Inflammatory macrophage (primary cell): Measurements from ENCODE around the gene HK1.
"Not testable (repeated sequence)": the region's sequence is repeated elsewhere in the genome, so short reads cannot be mapped to it uniquely, and the experiment has no call there.

Source experiments
- DNase-seq, 2 donors: peaks; one replicate each; pipeline ENCODE4 v3.0.0-alpha.2; 2020 to 2022

HK1 gene

DNA sequence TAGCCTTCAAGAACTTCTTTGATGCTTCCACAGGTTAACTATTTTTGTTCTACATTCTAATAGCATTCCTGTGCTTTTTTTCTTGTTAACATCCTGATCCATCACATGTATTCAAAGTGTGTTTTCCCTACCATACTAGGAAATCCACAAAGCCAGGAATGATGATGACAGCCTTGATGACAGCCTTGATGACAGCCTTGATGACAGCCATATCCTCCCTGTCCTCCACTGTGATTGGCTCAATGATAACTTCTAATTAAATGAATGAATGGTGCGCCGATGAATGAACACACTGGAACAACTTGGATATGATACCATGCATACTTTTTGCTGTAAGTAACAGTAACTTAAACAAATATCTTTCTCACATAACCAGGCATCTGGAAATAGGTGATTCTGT is 146.7 kb downstream of the HK1 start:
- DNase-seq: no peak

DNA sequence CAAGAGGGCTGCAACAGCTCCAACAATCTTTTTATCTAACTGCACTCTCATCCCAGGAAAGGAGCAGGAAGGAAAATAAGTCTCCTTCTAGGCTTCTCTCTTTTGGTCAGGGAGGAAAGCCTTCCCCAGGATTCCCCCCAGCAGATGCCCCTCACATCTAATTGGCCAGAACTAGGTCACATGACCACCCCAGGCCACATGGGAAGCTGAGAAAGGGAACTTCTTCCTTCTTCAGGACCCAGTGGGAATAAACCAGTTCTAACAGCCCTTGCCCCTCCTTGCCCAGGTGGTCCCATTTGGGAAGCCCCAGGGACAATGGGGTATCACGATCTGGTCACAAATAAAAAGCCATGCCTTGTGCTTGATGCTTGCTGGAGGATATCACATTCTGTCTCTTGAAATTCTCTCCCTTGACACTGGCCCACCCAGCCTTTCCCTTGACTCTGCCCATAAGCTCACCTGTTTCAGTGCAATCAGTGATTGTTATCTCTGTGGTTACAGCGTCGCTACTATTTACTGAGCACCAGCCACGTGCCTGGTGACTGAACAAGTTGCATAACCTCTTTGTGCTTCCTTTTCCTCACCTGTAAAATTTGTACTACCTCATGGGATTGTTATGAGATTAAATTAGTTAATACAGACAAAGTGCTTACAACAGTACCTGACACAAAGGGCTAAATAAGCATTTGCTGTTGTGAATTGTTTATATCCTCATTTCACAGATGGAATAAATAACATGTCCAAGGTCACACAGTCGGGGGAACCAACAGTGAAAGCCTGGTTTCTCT is 147.4 kb downstream of the HK1 start:
- DNase-seq: no peak

DNA sequence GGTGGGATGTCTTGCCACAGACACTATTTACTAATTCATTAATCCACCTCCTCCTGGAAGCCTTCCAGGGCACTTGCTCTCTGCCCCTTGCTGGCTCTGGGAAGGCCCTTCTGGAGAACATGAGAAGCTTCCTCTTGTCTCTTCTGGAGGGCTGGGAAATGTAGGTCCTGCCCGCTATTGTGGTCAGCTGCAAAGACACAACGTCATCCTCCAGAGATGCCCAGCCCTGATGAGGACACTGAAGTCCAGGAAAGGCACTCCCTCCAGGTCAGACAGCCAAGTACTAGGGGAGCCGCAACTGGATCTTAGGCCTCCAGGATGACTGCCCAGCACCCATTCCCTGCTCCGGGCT is 148.1 kb downstream of the HK1 start:
- no peak for DNase-seq

DNA sequence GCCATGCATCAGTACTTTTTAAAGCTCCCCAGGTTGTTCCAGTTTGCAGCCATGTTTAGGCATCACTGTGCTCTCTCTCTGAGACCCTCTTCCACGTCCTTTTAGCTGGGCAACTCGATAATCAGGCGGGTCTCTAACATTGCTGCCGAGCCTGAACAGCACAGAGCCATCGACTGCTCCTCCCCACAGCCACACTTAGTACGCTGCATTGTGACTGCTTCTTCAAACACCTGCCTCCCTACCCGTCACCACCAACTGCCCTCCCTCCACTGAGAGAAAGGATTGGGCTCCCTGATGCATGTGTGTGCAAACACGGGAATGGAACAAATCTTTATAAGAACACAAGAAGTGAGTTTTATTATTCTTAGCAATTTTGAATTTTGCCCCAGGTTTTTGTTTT is 149.9 kb downstream of the HK1 start:
- no peak for DNase-seq

DNA sequence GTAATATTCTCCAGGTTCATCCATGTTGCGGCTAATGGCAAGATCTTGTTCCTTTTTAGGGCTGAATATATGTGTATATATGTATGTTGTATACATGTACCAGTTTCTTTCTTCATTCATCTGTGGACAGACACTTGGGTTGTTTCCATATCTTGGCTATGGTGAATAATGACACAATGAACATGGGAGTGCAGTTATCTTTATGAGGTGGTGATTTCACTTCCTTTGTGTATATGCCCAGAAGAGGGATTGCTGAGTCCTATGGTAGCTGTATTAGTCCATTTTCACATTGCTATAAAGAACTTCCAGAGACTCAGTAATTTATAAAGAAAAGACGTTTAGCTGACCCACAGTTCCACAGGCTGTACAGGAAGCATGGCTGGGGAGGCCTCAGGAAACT is 155.9 kb downstream of the HK1 start:
- DNase-seq: no peak

DNA sequence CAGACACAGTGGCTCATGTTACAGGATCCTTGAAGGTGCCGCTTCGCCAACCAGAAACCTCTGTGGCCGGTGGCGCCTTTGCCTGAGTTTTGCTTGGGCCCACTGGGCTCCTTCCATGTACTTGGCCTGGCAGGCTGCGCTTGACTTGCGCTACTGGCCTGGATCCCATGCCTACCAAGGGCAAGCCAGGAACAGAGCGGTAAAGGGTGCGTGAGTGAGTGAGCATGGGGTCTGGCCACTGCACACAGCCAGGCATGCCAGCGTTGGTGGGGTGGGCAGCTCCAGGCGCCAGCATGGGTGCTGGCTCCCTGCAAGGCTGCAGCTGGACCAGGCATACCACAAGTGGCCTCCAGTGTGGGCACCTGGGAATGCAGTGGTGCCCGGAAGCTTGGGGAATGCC is 156.6 kb downstream of the HK1 start:
- DNase-seq: no peak

DNA sequence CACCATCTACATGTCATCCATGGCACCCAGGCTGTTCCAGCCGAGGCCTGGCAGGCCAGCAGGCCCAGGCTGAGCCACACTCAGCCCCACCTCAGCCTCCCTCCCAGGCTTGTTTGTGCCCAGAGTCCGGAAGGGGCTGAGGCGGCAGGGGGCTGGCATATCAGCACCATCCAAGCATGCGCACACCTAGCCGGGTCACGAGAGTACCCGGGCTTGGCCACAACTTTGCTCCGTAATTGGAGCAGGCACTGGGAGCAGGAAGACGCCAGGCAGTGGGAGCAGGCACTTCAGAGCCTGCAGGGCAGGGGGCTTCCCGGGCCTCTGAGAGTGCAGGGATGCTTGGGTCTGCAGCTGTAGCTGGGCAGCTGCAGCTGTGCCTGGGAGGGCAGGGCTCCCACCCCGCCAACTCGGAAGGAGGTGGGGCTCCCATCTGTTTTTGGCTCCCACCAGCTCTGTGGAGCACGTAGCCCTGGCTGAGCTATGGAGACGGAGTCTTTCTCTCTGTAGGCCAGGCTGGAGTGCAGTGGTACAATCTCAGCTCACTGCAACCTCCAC is 157.7 kb downstream of the HK1 start:
- DNase-seq: no peak

DNA sequence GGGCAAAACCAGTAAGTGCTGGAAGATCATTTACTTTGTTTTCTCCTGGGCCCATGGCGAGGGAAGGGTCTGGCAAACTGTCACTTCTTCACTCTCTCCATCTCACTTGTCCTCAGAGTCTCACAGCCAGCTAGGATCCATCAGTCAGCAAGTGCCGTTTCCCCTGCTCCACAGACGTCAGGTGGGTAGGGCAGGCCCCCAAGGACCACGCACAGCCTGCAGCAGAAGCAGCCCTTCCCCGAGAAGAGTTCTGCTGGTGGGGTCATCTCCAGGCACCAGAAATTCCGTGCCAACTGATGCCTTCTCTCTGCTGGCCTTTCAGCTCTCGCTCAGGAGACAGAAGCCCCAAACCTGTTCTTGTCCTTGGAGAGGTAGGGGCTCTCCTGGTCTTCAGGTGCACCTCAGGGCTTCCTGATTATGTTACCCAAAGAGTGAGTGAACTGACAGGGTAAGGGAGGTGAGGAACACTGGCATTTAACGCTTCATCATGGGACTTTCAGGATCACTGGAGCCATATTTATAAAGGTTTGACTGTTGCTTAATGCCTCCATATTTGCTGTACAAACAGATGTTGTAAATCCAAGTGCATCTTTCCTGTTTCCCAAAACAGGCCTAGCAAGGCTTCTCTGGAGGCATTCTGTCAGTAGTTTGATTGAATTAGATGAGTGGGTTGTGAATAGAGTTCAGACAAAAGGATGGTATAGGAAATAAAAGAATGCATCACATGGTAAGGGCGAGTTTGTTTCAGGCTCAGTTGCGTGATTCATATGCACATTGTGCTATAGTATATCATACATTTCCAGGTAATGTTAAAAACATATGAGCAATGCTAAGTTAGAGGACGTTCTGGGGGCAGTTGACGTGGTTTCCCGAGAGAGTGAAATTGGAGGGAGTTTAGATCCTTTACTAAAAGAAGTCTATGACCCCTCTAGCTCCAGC is 159.3 kb downstream of the HK1 start:
- DNase-seq: no peak

DNA sequence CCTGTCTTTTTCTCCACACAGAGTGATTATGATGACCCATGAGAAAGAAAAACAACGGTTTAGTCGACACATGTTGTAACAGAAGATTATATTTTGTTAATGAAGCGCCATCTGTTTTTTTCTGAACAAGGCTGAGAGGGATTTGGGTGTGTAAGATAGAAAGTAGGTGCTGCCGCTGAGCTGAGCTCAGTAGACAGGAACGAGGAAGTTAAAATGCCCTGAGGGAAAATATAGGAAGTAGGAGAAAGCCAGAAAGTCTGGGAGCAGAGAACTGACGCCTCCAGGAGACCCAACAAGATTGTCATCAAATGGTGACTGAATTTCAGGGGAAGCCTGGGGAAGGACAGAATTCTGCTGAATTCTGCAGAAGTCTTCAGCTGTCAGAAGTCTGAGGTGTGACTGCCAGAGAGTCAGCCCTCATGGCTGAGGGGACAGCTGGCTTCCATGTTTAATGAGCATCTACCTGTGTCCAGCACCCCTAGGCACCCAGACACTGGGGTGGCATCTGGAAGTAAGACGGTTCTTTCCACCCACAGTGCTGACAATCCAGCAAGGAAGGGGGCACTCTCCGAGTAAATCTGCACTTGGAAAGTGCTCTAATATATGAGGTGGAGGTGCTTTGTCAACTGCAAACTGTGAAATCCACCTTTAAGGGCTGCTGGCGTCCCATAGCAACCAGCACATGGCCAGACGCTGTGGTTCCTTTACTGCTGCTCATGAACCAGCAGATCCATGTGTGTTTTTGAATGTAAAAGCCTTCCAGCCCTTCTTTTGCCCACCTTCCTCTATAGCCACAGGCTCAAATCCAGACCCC is 160.4 kb downstream of the HK1 start:
- peak; percentile 76 to 86 for DNase-seq

DNA sequence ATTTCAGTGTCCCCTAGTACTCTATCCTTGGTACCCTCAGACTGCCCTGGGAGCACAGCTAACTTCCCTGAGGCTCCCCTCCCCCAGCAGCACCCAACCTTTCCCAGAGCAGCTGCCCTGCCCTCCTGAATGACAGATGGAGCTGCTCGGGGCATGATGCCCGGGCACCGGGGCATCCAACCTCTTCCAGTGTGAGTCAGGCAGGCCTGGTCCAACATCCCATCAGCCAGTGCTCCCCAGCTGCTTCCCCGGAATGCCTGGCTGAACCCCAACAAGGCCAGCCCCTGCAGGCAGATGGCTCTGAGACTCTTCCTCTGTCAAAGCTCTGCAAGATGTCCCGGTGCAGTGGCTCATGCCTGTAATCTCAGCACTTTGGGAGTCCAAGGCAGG is 161.0 kb downstream of the HK1 start:
- no peak for DNase-seq

DNA sequence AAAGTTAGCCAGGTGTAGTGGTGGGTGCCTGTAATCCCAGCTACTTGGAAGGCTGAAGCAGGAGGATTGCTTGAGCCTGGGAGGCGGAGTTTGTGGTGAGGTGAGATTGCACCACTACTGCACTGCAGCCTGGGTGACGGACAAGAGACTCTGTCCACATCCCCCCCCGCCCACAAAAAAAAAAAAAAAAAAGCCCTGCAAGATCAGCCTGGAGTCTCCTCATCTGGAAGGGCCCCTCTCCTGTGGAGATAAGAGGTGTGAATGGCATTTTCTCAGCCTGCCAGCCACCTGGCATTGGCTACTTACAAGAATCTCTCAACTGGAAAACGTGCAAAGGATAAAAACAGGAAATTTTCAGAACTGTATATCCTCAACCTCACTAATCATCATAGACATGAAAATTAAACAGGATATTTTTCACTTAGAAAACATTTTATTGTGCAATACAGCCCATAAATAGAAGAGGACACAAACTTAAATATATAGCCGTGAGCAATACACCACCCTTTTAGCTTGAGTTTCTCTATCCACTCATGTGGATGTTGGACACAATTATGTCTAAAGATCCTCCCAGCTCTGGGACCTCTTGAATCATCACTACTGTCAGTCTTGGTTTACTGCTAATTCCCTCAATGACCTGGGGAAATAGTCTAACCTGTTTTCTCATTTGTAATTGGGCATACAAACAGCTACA is 161.7 kb downstream of the HK1 start:
- peak; percentile 83 to 88 for DNase-seq

DNA sequence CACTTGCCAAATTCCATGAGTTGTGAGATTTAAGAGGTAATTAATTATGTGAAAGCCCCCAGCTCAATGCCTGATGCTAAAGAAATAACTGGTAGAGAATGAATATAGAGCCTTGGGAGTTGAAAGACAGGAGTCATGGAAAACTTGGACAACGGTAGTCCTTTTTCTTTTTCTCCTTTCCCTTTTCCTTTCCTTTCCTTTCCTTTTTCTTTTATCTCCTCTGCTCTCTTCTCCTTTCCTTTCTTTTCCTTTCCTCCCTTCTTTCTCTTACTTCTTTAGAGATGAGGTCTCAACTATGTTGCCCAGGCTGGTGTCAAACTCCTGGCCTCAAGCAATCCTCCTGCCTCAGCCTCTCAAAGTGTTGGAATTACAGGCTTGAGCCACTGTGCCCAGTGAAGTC is 165.1 kb downstream of the HK1 start:
- no peak for DNase-seq

DNA sequence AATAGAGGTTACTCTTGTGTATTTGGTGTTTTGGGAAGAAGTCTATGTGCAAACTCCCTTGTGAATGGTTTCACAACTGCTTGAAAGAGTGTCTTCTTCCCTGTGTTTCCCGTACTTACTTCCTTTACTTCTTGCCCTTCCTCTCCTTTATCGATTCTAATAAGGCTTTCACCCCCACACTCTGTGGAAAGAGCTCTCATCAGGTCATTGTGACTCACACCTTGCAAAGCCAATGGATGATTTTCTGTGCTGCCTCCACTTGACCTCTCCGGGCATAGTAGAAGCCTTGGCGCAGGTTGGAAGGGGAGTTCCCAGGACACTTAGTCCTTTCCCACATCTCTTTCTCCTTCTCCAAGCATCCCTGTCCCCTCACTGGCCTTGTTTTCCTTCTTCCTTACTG is 166.7 kb downstream of the HK1 start:
- DNase-seq: peak; percentile 41 to 58

DNA sequence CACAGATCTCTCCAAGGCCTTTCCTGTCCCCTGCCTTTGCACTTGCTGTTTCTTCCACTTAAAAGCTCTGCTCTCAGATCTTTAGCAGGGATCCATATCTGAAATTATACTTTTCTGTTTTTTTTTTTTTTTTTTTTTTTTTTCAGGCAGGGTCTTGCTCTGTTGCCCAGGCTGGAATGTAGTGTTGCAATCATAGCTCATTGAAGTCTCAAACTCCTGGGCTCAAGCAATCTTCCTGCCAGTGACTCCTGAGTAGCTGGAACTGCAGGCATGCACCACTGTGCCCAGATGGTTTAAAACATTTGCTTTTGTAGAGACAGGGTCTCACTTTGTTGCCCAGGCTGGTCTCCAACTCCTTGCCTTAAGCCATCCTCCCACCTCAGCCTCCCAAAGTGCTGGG is 167.9 kb downstream of the HK1 start:
- no peak for DNase-seq

DNA sequence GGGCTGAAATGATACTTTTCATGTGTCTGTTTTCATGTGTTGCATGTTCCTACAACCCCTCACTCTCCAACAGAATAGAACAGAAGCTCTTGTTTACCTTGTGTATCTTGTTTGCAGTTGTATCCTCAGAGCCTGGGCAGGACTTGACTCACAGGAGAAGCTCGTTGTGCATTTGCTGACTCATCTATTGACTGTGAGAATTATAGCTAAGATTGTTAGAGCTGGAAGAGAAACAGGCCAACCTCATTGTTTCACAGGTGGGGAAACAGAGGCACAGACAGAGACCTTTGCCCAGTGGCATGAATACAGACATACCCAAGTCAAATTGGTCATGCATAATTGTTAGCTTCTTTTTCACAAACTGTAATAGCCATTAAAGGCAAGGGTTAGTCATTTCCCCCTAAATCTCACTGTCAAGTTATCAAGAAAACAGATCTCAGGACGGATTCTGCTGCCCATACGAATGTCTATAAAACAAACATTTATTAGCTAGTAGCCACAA is 168.4 kb downstream of the HK1 start:
- DNase-seq: no peak

DNA sequence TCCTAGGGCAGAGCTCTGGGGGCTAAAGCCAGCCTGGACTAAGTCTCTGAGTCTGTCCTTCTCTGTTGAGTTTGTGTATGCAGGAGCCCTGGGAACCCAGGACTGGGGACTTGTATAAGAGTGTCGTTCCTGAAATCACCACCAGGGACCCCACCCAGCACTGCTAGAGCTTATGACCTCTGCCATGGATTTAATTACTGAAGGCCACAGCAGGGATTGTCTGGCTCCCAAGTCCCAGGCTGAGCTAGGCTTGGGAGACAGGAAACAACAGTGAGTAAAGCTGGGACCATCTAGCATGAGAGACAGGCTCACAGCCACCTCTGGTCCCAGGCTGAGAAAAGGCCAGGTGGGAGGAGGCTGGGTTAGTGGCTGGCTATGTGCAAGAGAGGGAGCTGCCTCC is 171.5 kb downstream of the HK1 start:
- DNase-seq: peak; percentile 72

DNA sequence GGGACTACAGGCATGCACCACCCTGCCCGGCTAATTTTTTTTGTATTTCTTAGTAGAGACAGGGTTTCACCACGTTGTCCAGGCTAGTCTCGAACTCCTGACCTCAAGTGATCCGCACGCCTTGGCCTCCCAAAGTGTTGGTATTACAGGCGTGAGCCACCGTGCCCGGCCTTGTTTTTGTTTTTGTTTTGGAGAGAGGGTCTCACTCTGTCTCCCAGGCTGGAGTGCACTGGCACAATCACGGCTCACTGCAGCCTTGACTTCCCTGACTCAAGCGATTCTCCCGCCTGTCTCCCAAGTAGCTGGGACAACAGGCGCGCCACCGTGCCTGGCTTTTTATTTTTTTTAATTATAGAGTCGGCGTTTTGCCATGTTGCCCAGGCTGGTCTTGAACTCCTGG is 172.1 kb downstream of the HK1 start:
- not testable (repeated sequence) for DNase-seq

DNA sequence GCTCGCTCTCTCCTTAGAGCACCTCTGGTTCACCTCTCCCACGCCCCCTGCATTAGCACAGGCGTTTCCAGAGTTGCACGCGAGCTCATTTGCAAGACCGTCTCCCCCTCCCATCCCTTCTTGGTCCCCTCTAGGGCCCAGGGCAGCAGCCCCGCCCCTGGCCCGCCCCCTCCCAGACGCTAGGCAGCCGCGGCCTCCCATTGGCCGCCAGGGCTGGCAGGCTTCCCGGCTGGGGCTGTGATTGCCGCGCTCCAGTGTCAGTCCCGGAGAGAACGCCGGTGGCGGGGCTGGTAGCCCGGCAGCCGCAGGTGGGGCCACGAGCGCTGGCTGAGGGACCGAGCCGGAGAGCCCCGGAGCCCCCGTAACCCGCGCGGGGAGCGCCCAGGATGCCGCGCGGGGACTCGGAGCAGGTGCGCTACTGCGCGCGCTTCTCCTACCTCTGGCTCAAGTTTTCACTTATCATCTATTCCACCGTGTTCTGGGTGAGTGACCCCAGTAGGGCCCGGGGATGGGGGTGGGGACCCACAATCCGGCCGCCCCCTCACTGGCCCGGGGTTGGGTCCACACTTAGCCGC is 173.0 kb downstream of the HK1 start, which contains the start of gene TSPAN15:
Gene TSPAN15 (plus strand): TSS at position 257 of the 575 bp plus-strand sequence. CDS start 130 bp downstream, at position 387.
- DNase-seq: peak; percentile 76 to 83
